K562 (cell line): ENCODE data around the gene MRM2. TPM values are rescaled to one million over a fixed set of nuclear protein-coding genes. Genes with fewer than 3 reads are reported as not detected.

Experiments
- ADNP ChIP-seq: fragments of 200-800 bp; sonication (Bioruptor generic); IDR thresholded peaks from 2 replicates; pipeline ENCODE4 v1.6.1; 2016; ENCODE audit warnings: missing genetic modification characterization, missing compliant biosample characterization
- CBX8 ChIP-seq: fragments of 200-600 bp; sonication (generic); IDR thresholded peaks from 2 replicates; pipeline ENCODE4 v1.6.1; 2012; ENCODE audit warnings: borderline replicate concordance, mixed run types, low read depth, mild to moderate bottlenecking, moderate library complexity, mixed read lengths, low read length, control low read depth, inconsistent platforms; ENCODE audit not compliant: poor library complexity, severe bottlenecking; ENCODE audit errors: extremely low read depth
- HDAC2 ChIP-seq: fragments of 450-650 bp; IDR thresholded peaks from 2 replicates; pipeline ENCODE4 v1.6.1; 2016; ENCODE audit warnings: mild to moderate bottlenecking
- LARP7 ChIP-seq: fragments of 450-650 bp; IDR thresholded peaks from 2 replicates; pipeline ENCODE4 v1.6.1; 2016
- PHB ChIP-seq: fragments of 250-450 bp; sonication (Bioruptor Pico); IDR thresholded peaks from 2 replicates; pipeline ENCODE4 v1.5.0; 2021
- SIN3B ChIP-seq: fragments of 450-650 bp; IDR thresholded peaks from 2 replicates; pipeline ENCODE4 v1.6.1; 2017; ENCODE audit warnings: low read depth, mild to moderate bottlenecking, moderate library complexity
- SIX5 ChIP-seq, 2 experiments: IDR thresholded peaks; 2 replicates each; pipeline ENCODE4 v1.6.1; 2011; ENCODE audit warnings: low read length in 2 of 2, borderline replicate concordance in 1 of 2, low read depth in 1 of 2, mild to moderate bottlenecking in 1 of 2, moderate library complexity in 1 of 2; ENCODE audit not compliant: insufficient read depth in 1 of 2
- SRSF1 ChIP-seq: fragments of 200-400 bp; formaldehyde crosslinking; IDR thresholded peaks from 2 replicates; pipeline ENCODE4 v1.6.1; 2017; ENCODE audit warnings: mild to moderate bottlenecking, low read depth, low read length, moderate library complexity
- TAF7 ChIP-seq: fragments of 450-650 bp; IDR thresholded peaks from 2 replicates; pipeline ENCODE4 v1.6.1; 2016; ENCODE audit warnings: missing genetic modification characterization, missing compliant biosample characterization
- TAF9B ChIP-seq: fragments of 450-650 bp; IDR thresholded peaks from 2 replicates; pipeline ENCODE4 v1.6.1; 2018; ENCODE audit warnings: mild to moderate bottlenecking; ENCODE audit not compliant: partially characterized antibody
- TOE1 ChIP-seq, 2 experiments: fragments of 450-650 bp in 1 of 2; sonication (generic) in 1 of 2; formaldehyde crosslinking in 1 of 2; IDR thresholded peaks; 2 replicates each; pipeline versions ENCODE4 v1.7.1 to v1.8.0; 2016 to 2022; ENCODE audit warnings: borderline replicate concordance in 2 of 2, mild to moderate bottlenecking in 2 of 2, antibody characterized with exemption in 1 of 2, inconsistent platforms in 1 of 2, low read depth in 1 of 2, missing genetic modification reagents in 1 of 2, moderate library complexity in 1 of 2
- ZNF212 ChIP-seq: fragments of 450-650 bp; formaldehyde crosslinking; IDR thresholded peaks from 2 replicates; pipeline ENCODE4 v1.4.0; 2020; ENCODE audit warnings: mild to moderate bottlenecking
- polyA plus RNA-seq, 8 experiments: library from polyadenylated mRNA; depleted of rRNA in 4 of 8; stranded (reverse) in 5 of 8; unstranded in 3 of 8; fragments of >200 nt; fragmentation: Nextera tagmentation in 2 of 8; fragmentation: Illumina TruSeq in 1 of 8; extraction: Ambion mirVana in 2 of 8; extraction: Trizol in 1 of 8; gene quantifications; 2 replicates each; pipeline versions ENCODE4 v1.2.1 to v1.2.3, GENCODE V29; 2011 to 2014; ENCODE audit warnings: inconsistent platforms in 1 of 8, missing spikeins in 1 of 8
- total RNA-seq, 7 experiments: library from RNA; depleted of rRNA in 6 of 7; stranded (reverse); fragments of >200 nt in 6 of 7; fragmentation: Illumina TruSeq in 2 of 7; extraction: Trizol in 2 of 7; gene quantifications; 2 replicates each; pipeline versions ENCODE4 v1.2.1 to v1.2.3, GENCODE V29; 2011 to 2021; ENCODE audit warnings: low replicate concordance in 1 of 7
- TF ChIP-seq, protein P1 (sequence below): fragments of 250-450 bp; sonication (Bioruptor Pico); IDR thresholded peaks from 2 replicates; pipeline ENCODE4 v1.8.0; 2021; ENCODE audit warnings: mild to moderate bottlenecking, moderate library complexity
- TF ChIP-seq, protein P2 (sequence below): fragments of 450-650 bp; formaldehyde crosslinking; conservative IDR thresholded peaks from 2 replicates; pipeline ENCODE4 v1.4.0; 2022; ENCODE audit warnings: mild to moderate bottlenecking, missing genetic modification characterization
- TF ChIP-seq, protein P3 (sequence below): sonication (generic); formaldehyde crosslinking; IDR thresholded peaks from 2 replicates; pipeline ENCODE4 v1.5.0; 2020; ENCODE audit warnings: missing genetic modification reagents
- TF ChIP-seq, protein P4 (sequence below): IDR thresholded peaks from 2 replicates; pipeline ENCODE4 v1.6.1; 2016; ENCODE audit warnings: missing genetic modification characterization, missing compliant biosample characterization
- TF ChIP-seq, protein P5 (sequence below): IDR thresholded peaks from 2 replicates; pipeline ENCODE4 v1.6.1; 2012; ENCODE audit warnings: low read depth, low read length, improper control_type of control experiment, borderline replicate concordance

MRM2 gene
- total and polyA plus RNA-seq, 9 of the 15 experiments (the other 6 are each of a cell fraction or from before 2014, with no cell fraction given): 32.4 to 116 (median 50.5) TPM

DNA sequence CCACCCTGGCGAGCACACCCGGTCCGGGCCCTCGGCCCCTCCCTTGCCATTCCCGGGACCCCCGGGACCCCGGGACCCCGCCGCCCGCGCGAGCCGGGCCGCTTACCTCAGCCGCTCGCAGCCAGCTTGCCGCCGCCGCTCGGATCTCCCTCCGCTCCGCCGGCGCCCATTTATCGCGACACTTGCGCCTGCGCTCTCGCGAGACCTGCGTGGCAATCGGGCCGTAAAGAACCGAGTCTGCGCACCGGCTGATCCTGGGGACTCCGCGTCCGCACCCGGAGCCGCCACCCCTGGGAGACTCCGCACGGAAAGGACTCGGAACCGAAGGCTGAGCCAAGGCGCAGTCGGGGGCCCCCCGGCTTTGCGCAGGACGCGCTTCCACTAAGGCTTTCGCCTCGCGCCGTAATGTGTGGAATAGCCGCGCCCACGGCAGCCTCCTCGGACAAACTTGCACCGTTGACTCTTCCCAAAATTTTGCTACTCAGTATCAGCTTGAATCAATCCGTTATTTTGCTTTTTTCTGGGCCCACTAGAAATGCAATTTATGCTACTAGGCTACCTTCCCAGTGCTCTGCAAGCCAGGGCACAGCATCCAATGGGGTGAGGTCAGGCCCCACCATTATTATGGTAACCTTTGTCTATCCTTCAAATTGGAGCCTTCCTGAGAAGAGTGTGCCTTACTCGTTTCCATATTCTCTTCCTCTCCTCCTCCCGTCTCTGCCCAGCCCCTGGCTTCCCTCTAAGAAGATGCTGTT, 9.1 kb downstream of the MRM2 start, which contains the start of gene MAD1L1 (continued):
- TF ChIP-seq TAF9B: no peak
- TF ChIP-seq TAF7 (tag): no peak
- TF ChIP-seq LARP7: no peak
- no peak for TF ChIP-seq ZNF212 (CRISPR knock-in tag)
- no peak for TF ChIP-seq CBX8
- TF ChIP-seq, protein P1, sequence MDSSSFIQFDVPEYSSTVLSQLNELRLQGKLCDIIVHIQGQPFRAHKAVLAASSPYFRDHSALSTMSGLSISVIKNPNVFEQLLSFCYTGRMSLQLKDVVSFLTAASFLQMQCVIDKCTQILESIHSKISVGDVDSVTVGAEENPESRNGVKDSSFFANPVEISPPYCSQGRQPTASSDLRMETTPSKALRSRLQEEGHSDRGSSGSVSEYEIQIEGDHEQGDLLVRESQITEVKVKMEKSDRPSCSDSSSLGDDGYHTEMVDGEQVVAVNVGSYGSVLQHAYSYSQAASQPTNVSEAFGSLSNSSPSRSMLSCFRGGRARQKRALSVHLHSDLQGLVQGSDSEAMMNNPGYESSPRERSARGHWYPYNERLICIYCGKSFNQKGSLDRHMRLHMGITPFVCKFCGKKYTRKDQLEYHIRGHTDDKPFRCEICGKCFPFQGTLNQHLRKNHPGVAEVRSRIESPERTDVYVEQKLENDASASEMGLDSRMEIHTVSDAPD (CRISPR knock-in tag): no peak
- TF ChIP-seq, protein P2, sequence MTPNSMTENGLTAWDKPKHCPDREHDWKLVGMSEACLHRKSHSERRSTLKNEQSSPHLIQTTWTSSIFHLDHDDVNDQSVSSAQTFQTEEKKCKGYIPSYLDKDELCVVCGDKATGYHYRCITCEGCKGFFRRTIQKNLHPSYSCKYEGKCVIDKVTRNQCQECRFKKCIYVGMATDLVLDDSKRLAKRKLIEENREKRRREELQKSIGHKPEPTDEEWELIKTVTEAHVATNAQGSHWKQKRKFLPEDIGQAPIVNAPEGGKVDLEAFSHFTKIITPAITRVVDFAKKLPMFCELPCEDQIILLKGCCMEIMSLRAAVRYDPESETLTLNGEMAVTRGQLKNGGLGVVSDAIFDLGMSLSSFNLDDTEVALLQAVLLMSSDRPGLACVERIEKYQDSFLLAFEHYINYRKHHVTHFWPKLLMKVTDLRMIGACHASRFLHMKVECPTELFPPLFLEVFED (CRISPR knock-in tag): no peak
- no peak for TF ChIP-seq SIX5 (IDR thresholded peaks at IDR 0.05; ENCODE audit: borderline replicate concordance in 1 of 2, insufficient read depth in 1 of 2, low read depth in 1 of 2, low read length in 2 of 2)
- TF ChIP-seq SRSF1: no peak
- no peak for TF ChIP-seq SIN3B
- no peak for TF ChIP-seq ADNP (tag)
- TF ChIP-seq, protein P3, sequence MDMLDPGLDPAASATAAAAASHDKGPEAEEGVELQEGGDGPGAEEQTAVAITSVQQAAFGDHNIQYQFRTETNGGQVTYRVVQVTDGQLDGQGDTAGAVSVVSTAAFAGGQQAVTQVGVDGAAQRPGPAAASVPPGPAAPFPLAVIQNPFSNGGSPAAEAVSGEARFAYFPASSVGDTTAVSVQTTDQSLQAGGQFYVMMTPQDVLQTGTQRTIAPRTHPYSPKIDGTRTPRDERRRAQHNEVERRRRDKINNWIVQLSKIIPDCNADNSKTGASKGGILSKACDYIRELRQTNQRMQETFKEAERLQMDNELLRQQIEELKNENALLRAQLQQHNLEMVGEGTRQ: no peak
- TF ChIP-seq, protein P4, sequence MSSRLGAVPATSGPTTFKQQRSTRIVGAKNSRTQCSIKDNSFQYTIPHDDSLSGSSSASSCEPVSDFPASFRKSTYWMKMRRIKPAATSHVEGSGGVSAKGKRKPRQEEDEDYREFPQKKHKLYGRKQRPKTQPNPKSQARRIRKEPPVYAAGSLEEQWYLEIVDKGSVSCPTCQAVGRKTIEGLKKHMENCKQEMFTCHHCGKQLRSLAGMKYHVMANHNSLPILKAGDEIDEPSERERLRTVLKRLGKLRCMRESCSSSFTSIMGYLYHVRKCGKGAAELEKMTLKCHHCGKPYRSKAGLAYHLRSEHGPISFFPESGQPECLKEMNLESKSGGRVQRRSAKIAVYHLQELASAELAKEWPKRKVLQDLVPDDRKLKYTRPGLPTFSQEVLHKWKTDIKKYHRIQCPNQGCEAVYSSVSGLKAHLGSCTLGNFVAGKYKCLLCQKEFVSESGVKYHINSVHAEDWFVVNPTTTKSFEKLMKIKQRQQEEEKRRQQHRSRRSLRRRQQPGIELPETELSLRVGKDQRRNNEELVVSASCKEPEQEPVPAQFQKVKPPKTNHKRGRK (tag): no peak
- TF ChIP-seq HDAC2: peak; percentile 80; the same call in 1 of the 2 replicates
- TF ChIP-seq TOE1 (IDR thresholded peaks at IDR 0.05; ENCODE audit: borderline replicate concordance): peak; percentile 87; the same call in 1 of the 2 replicates
- no peak for TF ChIP-seq TOE1 (CRISPR knock-in tag; IDR thresholded peaks at IDR 0.05; ENCODE audit: borderline replicate concordance, low read depth)
- TF ChIP-seq PHB (CRISPR knock-in tag): no peak; the same call in 1 of the 2 replicates
- TF ChIP-seq, protein P5, sequence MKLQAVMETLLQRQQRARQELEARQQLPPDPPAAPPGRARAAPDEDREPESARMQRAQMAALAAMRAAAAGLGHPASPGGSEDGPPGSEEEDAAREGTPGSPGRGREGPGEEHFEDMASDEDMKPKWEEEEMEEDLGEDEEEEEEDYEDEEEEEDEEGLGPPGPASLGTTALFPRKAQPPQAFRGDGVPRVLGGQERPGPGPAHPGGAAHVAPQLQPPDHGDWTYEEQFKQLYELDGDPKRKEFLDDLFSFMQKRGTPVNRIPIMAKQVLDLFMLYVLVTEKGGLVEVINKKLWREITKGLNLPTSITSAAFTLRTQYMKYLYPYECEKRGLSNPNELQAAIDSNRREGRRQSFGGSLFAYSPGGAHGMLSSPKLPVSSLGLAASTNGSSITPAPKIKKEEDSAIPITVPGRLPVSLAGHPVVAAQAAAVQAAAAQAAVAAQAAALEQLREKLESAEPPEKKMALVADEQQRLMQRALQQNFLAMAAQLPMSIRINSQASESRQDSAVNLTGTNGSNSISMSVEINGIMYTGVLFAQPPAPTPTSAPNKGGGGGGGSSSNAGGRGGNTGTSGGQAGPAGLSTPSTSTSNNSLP: no peak
